Left ventricle myocardium inferior (tissue), 1 donor: Measurements from ENCODE around the gene MAGI1. TPM values are rescaled to one million over a fixed set of nuclear protein-coding genes. Genes with fewer than 3 reads are reported as not detected.

Source experiments
- DNase-seq: peaks from one replicate; pipeline ENCODE4 v3.0.0-alpha.2; 2020
- H3K27ac ChIP-seq: fragments of 200-600 bp; replicated peaks from 2 replicates; pipeline ENCODE4 v1.8.0; 2021
- H3K27me3 ChIP-seq: fragments of 200-600 bp; 2 replicates; pipeline ENCODE4 v1.8.0; 2021; ENCODE audit warnings: low read depth
- H3K36me3 ChIP-seq: fragments of 200-600 bp; 2 replicates; pipeline ENCODE4 v1.8.0; 2021
- H3K4me1 ChIP-seq: fragments of 200-600 bp; 2 replicates; pipeline ENCODE4 v1.8.0; 2021
- H3K4me3 ChIP-seq: fragments of 200-600 bp; 2 replicates; pipeline ENCODE4 v1.8.0; 2021; ENCODE audit warnings: mild to moderate bottlenecking, moderate library complexity
- H3K9me3 ChIP-seq: fragments of 200-600 bp; replicated peaks from 2 replicates; pipeline ENCODE4 v1.8.0; 2021
- intact Hi-C: fragments of 100-400 bp; cut with micrococcal nuclease; formaldehyde crosslinking; loops from one replicate; pipeline ENCODE4 v1.11.0; 2022
- total RNA-seq: library from RNA; stranded (reverse); fragmentation: NEBNext Ultra II Directional; extraction: Animal tissue kit (Norgen Biotek cat#: 25700); gene quantifications from one replicate; pipeline ENCODE4 v1.2.1, GENCODE V29; 2021
- TF ChIP-seq, protein P1 (sequence below): fragments of 200-600 bp; IDR thresholded peaks from 2 replicates; pipeline ENCODE4 v1.8.0; 2021; ENCODE audit warnings: antibody characterized with exemption, mild to moderate bottlenecking, borderline replicate concordance
- donor health status: DM: no; HTN: yes; CAD: no; lungs with severe emphysema.

Gene MAGI1
- total RNA-seq, 1 donor from 2014 or later, result 36.6 TPM

- H3K4me1 ChIP-seq, result peaks cover 32% of the 10 kb centered on the region
- no peak for DNase-seq
- no peaks in the 10 kb centered on the region for H3K36me3 ChIP-seq
- no peaks in the 10 kb centered on the region for H3K9me3 ChIP-seq
- no peak overlapping the region for H3K4me3 ChIP-seq
- TF ChIP-seq, protein P1, sequence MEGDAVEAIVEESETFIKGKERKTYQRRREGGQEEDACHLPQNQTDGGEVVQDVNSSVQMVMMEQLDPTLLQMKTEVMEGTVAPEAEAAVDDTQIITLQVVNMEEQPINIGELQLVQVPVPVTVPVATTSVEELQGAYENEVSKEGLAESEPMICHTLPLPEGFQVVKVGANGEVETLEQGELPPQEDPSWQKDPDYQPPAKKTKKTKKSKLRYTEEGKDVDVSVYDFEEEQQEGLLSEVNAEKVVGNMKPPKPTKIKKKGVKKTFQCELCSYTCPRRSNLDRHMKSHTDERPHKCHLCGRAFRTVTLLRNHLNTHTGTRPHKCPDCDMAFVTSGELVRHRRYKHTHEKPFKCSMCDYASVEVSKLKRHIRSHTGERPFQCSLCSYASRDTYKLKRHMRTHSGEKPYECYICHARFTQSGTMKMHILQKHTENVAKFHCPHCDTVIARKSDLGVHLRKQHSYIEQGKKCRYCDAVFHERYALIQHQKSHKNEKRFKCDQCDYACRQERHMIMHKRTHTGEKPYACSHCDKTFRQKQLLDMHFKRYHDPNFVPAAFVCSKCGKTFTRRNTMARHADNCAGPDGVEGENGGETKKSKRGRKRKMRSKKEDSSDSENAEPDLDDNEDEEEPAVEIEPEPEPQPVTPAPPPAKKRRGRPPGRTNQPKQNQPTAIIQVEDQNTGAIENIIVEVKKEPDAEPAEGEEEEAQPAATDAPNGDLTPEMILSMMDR, result no peak
- no peak overlapping the region for H3K27ac ChIP-seq
- no peaks in the 10 kb centered on the region for H3K27me3 ChIP-seq
- intact Hi-C loops, result no loop called here
Observed at GRCh38 chr3:65979731-65980130, 59.0 kb downstream of the MAGI1 start.

- intact Hi-C loops, result no loop called here
- TF ChIP-seq, protein P1, result no peak
- peaks cover 31% of the 10 kb centered on the region for H3K4me1 ChIP-seq
- no peak overlapping the region for H3K4me3 ChIP-seq
- no peaks in the 10 kb centered on the region for H3K9me3 ChIP-seq
- no peaks in the 10 kb centered on the region for H3K27me3 ChIP-seq
- no peak overlapping the region for H3K27ac ChIP-seq
- H3K36me3 ChIP-seq, result peaks cover 2% of the 10 kb centered on the region
- DNase-seq, result no peak
Observed at GRCh38 chr3:65979162-65979561, 59.6 kb downstream of the MAGI1 start.

DNA sequence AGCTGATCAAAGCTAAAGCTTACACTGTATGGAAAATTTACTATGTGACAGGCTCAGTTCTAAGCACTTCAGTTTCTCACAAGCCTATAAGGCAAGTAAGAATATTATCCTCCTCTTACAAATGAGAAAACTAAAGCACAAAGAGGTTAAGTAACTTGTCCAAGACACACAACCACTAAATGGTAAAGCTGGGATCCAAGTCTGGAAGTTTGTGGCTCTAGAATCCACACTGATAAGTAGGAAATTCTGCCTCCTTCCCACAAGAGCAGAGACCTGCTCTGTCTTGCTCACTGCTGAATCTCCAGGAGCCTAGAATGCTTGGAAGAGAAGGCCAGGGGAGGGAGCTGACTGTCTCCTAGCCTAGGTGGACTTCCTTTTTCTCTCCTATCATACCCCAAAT, 60.6 kb downstream of the MAGI1 start:
- Histone ChIP-seq H3K27me3 (no peaks in the 10 kb centered on the region), H3K36me3 (peaks cover 2% of the 10 kb centered on the region), H3K27ac (no peak overlapping the region), H3K4me3 (no peak overlapping the region), H3K9me3 (no peaks in the 10 kb centered on the region), H3K4me1 (peaks cover 24% of the 10 kb centered on the region)
- TF ChIP-seq, protein P1, result no peak
- no peak for DNase-seq
- intact Hi-C loops, result no loop called here

DNA sequence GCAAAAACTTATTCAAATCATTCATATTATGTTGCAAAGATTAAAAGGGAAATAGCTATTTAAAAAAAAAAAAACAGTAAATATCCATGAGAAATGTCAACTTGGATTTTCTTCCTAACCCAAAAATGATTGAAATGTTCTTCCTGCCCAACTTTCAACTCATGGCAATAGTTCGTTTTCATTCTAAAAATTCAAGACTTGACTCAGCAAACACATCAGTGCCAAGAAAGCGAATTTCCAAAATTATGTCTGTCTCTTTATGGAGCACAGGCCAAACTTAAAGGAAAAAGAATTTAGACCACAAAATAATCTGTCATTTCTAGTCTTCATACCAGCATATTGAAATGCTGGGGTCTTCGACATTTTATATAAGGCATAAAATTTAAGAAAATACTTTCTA, 63.7 kb downstream of the MAGI1 start:
- H3K27me3 ChIP-seq, result no peaks in the 10 kb centered on the region
- DNase-seq, result no peak
- H3K4me3 ChIP-seq, result no peak overlapping the region
- no peak overlapping the region for H3K27ac ChIP-seq
- H3K9me3 ChIP-seq, result no peaks in the 10 kb centered on the region
- peaks cover 35% of the 10 kb centered on the region for H3K4me1 ChIP-seq
- TF ChIP-seq, protein P1, result no peak
- intact Hi-C loops, result no loop called here
- H3K36me3 ChIP-seq, result peaks cover 2% of the 10 kb centered on the region

DNA sequence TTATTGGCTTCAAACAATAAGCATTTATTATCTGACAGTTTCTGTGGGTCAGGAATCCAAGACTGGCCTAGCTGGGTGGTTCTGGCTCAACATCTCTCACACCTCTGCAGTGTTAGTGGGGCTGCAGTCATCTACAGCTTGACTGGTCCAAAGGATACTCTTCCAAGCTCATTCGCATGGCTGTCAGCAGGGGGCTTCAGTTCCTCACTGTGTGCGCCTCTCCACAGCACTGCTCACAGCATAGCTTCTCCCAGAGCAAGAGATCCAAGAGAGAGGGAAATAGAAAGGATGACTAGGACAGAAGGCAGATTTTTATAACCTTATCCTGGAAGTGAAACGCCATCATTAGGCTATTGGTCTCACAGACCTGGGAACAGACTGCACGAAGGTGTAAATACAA, 64.2 kb downstream of the MAGI1 start:
- peaks cover 35% of the 10 kb centered on the region for H3K4me1 ChIP-seq
- no peak overlapping the region for H3K4me3 ChIP-seq
- TF ChIP-seq, protein P1, result peak; percentile 16
- H3K36me3 ChIP-seq, result peaks cover 2% of the 10 kb centered on the region
- DNase-seq, result no peak
- no peak overlapping the region for H3K27ac ChIP-seq
- no peaks in the 10 kb centered on the region for H3K9me3 ChIP-seq
- intact Hi-C loops, result no loop called here
- H3K27me3 ChIP-seq, result no peaks in the 10 kb centered on the region

GRCh38 chr3:65972765-65973164, 66.0 kb downstream of the MAGI1 start:
- H3K4me3 ChIP-seq, result no peak overlapping the region
- no peaks in the 10 kb centered on the region for H3K27me3 ChIP-seq
- peaks cover 2% of the 10 kb centered on the region for H3K36me3 ChIP-seq
- no peak overlapping the region for H3K27ac ChIP-seq
- H3K4me1 ChIP-seq, result peaks cover 37% of the 10 kb centered on the region
- TF ChIP-seq, protein P1, result no peak
- DNase-seq, result no peak
- H3K9me3 ChIP-seq, result no peaks in the 10 kb centered on the region
- intact Hi-C loops, result no loop called here
